ENCODE results near the gene ZDHHC14.

ZDHHC14 gene

GRCh38 chr6:157396026-157396425 is 15.0 kb downstream of the ZDHHC14 start:
- no peak for DNase-seq (ENCODE audit: low read depth)
- TF ChIP-seq, protein P1, sequence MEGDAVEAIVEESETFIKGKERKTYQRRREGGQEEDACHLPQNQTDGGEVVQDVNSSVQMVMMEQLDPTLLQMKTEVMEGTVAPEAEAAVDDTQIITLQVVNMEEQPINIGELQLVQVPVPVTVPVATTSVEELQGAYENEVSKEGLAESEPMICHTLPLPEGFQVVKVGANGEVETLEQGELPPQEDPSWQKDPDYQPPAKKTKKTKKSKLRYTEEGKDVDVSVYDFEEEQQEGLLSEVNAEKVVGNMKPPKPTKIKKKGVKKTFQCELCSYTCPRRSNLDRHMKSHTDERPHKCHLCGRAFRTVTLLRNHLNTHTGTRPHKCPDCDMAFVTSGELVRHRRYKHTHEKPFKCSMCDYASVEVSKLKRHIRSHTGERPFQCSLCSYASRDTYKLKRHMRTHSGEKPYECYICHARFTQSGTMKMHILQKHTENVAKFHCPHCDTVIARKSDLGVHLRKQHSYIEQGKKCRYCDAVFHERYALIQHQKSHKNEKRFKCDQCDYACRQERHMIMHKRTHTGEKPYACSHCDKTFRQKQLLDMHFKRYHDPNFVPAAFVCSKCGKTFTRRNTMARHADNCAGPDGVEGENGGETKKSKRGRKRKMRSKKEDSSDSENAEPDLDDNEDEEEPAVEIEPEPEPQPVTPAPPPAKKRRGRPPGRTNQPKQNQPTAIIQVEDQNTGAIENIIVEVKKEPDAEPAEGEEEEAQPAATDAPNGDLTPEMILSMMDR (IDR thresholded peaks at IDR 0.05; ENCODE audit: insufficient read depth, low read depth, low read length, missing control alignments) = no peak
- no peak overlapping the region for H3K4me3 ChIP-seq (ENCODE audit: low read depth, low read length)

DNA sequence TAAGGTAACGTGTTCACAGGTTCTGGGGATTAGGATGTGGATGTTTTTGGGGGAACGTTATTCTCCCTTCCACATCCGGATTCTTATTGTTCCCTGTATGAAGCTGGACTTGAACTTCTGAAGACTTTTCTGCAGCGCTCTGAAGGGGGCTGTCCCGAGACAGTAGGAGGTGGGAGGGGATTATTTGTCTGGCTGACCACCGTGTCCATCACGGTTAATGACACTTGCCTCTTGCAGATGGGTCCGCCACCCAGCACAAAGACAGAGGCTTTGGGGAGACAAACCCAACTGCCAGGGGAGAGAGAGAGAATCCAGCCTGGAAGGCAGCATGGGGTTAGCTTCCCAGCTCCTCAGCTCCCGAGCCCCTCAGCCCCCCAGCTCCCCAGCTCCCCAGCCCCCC is 16.7 kb downstream of the ZDHHC14 start:
- H3K4me3 ChIP-seq (ENCODE audit: low read depth, low read length) = no peak overlapping the region
- no peak for DNase-seq (ENCODE audit: low read depth)
- TF ChIP-seq, protein P1 (IDR thresholded peaks at IDR 0.05; ENCODE audit: insufficient read depth, low read depth, low read length, missing control alignments) = no peak

DNA sequence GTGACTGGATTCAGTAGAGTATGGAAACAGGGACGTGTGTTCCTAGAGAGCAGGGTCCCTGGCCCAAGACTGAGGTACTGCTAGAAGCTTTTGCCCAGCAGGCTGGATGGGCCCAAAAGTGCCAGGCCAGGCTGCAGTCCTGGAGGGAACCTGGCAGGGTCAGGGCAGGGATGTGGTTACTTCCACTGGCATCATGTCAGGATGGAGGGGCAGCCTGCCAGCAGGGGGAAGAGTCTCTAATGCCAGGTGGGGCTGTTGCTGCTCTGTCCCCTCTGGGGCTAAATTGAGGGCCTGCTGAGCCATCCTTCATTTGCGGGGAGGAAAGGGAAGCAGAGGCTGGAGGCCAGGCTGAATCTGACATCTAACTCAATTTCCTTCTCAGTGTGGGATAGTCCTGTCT is 17.2 kb downstream of the ZDHHC14 start:
- no peak overlapping the region for H3K4me3 ChIP-seq (ENCODE audit: low read depth, low read length)
- no peak for DNase-seq (ENCODE audit: low read depth)
- TF ChIP-seq, protein P1 (IDR thresholded peaks at IDR 0.05; ENCODE audit: insufficient read depth, low read depth, low read length, missing control alignments) = no peak

- TF ChIP-seq, protein P1 (IDR thresholded peaks at IDR 0.05; ENCODE audit: insufficient read depth, low read depth, low read length, missing control alignments) = no peak
- H3K4me3 ChIP-seq (ENCODE audit: low read depth, low read length) = no peak overlapping the region
- DNase-seq (ENCODE audit: low read depth) = no peak
Measured at GRCh38 chr6:157400676-157401075, 19.7 kb downstream of the ZDHHC14 start.

DNA sequence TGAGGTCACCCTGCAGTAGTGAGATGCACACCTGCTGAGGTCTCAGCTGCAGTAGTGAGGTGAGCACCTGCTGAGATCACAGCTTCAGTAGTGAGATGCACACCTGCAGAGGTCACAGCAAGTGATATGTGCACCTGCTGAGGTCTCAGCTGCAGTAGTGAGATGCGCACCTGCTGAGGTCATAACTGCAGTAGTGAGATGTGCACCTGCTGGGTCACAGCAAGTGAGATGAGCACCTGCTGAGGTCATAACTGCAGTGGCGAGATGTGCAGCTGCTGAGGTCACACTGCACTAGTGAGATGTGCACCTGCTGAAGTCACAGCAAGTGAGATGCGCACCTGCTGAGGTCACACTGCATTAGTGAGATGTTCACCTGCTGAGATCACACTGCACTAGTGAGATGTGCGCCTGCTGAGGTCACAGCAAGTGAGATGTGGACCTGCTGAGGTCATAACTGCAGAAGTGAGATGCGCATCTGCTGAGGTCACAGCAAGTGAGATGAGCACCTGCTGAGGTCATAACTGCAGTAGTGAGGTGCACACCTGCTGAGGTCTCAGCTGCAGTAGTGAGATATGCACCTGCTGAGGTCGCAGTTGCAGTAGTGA is 20.8 kb downstream of the ZDHHC14 start:
- DNase-seq (ENCODE audit: low read depth) = no peak
- TF ChIP-seq, protein P1 (IDR thresholded peaks at IDR 0.05; ENCODE audit: insufficient read depth, low read depth, low read length, missing control alignments) = no peak
- no peak overlapping the region for H3K4me3 ChIP-seq (ENCODE audit: low read depth, low read length)

GRCh38 chr6:157402996-157403685 is 22.2 kb downstream of the ZDHHC14 start:
- TF ChIP-seq, protein P1 (IDR thresholded peaks at IDR 0.05; ENCODE audit: insufficient read depth, low read depth, low read length, missing control alignments) = no peak
- H3K4me3 ChIP-seq (ENCODE audit: low read depth, low read length) = no peak overlapping the region
- no peak for DNase-seq (ENCODE audit: low read depth)

DNA sequence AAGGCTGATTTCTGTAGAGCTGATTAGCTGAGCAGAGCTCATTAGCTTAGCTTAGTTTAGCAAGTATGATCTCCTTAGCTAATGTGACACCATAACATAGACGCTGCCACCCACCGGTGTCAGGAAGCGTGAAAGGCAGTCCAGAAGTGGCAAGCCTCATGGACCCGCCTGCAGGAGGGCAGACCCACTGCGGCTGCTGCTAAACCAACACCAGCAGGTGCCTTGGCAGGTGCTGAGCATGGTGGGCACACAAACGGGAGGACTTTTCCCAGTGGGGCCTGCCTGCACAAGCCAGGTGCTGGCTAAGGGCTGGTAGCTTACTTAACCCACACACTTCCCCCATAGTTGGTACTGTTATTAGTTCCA is 22.7 kb downstream of the ZDHHC14 start:
- TF ChIP-seq, protein P1 (IDR thresholded peaks at IDR 0.05; ENCODE audit: insufficient read depth, low read depth, low read length, missing control alignments) = no peak
- no peak for DNase-seq (ENCODE audit: low read depth)
- H3K4me3 ChIP-seq (ENCODE audit: low read depth, low read length) = no peak overlapping the region

Measured in GM12865 (cell line).